ENCODE results near the gene PCDHB16.
"Not testable (repeated sequence)": the region's sequence is repeated elsewhere in the genome, so short reads cannot be mapped to it uniquely, and the experiment has no call there.

The PCDHB16 gene

DNA sequence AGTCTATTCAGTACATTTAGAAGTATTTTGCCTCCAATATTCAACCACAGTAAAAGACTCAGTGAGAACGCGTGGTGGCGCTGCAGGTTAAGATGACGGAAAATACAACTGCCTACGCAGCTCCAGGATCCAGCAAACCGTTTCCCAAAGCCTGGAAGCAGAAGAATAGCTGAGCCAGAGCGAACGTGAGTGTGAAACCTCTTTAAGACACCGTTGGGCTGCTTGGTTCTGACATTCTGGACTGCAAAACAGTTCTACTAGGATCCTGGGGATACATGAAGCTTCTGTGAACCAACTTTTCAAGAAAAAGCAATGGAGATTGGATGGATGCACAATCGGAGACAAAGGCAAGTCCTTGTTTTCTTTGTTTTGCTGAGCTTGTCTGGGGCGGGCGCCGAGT, at the start of gene PCDHB16:
Gene PCDHB16 (plus strand): TSS at position 140 of the 400 bp plus-strand sequence. CDS start 173 bp downstream, at position 313.
- no peak for DNase-seq

DNA sequence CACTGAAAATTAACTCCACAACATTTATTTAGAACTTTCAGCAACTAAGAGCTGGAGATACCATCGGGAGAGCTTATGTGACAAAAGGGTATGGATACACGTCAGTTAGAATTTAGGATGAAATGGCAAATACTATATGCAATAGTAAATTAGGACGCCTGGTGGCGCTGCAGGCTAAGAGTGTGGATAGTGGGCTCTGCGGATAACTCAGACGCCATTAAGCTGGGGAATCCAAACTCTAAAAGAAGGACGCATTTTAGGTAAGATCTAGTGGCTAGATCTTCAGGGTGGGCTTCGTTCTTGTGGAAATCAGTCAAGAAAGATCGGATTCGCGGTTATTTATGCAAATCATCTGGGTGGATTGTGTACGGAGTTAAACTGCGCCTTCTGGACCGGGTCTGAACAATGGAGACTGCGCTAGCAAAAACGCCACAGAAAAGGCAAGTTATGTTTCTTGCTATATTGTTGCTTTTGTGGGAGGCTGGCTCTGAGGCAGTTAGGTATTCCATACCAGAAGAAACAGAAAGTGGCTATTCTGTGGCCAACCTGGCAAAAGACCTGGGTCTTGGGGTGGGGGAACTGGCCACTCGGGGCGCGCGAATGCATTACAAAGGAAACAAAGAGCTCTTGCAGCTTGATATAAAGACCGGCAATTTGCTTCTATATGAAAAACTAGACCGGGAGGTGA, 47.0 kb upstream of the PCDHB16 start, which contains the start of gene PCDHB5:
Gene PCDHB5 (plus strand): TSS at position 177 of the 688 bp plus-strand sequence. CDS start 229 bp downstream, at position 406.
- no peak for DNase-seq

DNA sequence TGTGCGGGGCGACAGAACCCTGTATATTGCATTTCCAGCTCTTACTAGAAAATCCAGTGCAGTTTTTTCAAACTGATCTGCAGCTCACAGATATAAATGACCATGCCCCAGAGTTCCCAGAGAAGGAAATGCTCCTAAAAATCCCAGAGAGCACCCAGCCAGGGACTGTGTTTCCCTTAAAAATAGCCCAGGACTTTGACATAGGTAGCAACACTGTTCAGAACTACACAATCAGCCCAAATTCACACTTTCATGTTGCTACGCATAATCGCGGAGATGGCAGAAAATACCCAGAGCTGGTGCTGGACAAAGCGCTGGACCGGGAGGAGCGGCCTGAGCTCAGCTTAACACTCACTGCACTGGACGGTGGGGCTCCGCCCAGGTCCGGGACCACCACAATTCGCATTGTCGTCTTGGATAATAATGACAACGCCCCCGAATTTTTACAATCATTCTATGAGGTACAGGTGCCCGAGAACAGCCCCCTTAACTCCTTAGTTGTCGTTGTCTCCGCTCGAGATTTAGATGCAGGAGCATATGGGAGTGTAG, 46.4 kb upstream of the PCDHB16 start:
- DNase-seq: no peak

DNA sequence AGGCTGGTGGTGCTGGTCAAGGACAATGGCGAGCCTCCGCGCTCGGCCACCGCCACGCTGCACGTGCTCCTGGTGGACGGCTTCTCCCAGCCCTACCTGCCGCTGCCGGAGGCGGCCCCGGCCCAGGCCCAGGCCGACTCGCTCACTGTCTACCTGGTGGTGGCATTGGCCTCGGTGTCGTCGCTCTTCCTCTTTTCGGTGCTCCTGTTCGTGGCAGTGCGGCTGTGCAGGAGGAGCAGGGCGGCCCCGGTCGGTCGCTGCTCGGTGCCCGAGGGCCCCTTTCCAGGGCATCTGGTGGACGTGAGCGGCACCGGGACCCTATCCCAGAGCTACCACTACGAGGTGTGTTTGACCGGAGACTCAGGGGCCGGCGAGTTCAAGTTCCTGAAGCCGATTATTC, 44.8 kb upstream of the PCDHB16 start:
- not testable (repeated sequence) for DNase-seq

DNA sequence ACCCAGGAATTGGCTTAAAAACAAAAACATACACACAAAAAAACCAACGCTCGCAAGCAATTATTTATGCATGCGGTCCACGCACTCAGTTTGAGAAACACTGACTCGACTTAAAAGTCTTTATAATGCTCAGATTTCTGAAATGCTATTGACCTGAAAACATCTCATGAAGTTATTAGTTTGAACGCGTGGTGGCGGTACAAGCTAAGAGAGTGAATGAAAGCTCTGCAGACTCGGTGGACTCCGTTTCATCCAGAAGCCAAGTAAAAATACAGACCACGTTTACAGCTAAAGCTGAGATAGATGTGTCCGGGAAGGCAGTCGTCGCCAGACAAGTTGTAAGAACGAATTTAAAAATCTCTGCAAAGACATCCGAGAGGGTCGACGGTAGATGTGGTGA, 32.4 kb upstream of the PCDHB16 start, which contains the start of gene PCDHB6:
Gene PCDHB6 (plus strand): TSS at position 246 of the 400 bp plus-strand sequence. CDS start 201 bp downstream, outside the sequence.
- no peak for DNase-seq

DNA sequence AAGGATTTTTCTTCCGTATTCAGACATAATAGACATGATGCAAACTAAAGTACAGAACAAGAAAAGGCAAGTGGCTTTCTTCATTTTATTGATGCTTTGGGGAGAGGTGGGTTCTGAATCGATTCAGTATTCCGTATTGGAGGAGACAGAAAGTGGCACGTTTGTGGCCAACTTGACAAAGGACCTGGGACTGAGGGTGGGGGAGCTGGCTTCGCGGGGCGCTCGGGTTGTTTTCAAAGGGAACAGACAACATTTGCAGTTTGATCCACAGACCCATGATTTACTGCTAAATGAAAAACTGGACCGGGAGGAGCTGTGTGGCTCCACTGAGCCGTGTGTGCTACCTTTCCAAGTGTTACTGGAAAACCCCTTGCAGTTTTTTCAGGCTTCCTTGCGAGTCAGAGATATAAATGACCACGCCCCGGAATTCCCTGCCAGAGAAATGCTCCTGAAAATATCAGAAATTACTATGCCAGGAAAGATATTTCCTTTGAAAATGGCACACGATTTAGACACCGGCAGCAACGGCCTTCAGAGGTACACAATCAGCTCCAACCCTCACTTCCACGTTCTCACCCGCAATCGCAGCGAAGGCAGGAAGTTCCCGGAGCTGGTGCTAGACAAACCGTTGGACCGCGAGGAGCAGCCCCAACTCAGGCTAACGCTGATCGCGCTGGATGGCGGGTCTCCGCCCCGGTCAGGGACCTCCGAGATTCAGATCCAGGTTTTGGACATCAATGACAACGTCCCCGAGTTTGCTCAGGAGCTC, 31.8 kb upstream of the PCDHB16 start:
- no peak for DNase-seq

DNA sequence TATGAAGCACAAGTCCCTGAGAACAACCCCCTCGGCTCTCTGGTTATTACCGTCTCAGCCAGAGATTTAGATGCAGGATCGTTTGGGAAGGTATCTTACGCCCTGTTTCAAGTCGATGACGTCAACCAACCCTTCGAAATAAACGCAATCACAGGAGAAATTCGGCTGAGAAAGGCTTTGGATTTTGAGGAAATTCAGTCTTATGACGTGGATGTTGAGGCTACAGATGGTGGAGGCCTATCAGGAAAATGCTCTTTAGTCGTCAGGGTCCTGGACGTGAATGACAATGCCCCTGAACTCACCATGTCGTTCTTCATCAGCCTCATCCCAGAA, 31.2 kb upstream of the PCDHB16 start:
- no peak for DNase-seq

DNA sequence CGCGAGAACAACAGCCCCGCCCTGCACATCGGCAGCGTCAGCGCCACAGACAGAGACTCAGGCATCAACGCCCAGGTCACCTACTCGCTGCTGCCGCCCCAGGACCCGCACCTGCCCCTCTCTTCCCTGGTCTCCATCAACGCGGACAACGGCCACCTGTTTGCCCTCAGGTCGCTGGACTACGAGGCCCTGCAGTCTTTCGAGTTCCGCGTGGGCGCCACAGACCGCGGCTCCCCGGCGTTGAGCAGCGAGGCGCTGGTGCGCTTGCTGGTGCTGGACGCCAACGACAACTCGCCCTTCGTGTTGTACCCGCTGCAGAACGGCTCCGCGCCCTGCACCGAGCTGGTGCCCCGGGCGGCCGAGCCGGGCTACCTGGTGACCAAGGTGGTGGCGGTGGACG, 30.6 kb upstream of the PCDHB16 start:
- not testable (repeated sequence) for DNase-seq

DNA sequence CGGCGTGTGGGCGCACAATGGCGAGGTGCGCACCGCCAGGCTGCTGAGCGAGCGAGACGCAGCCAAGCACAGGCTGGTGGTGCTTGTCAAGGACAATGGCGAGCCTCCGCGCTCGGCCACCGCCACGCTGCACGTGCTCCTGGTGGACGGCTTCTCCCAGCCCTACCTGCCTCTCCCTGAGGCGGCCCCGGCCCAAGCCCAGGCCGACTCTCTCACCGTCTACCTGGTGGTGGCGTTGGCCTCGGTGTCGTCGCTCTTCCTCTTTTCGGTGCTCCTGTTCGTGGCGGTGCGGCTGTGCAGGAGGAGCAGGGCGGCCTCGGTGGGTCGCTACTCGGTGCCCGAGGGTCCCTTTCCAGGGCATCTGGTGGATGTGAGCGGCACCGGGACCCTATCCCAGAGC, 30.1 kb upstream of the PCDHB16 start:
- not testable (repeated sequence) for DNase-seq

DNA sequence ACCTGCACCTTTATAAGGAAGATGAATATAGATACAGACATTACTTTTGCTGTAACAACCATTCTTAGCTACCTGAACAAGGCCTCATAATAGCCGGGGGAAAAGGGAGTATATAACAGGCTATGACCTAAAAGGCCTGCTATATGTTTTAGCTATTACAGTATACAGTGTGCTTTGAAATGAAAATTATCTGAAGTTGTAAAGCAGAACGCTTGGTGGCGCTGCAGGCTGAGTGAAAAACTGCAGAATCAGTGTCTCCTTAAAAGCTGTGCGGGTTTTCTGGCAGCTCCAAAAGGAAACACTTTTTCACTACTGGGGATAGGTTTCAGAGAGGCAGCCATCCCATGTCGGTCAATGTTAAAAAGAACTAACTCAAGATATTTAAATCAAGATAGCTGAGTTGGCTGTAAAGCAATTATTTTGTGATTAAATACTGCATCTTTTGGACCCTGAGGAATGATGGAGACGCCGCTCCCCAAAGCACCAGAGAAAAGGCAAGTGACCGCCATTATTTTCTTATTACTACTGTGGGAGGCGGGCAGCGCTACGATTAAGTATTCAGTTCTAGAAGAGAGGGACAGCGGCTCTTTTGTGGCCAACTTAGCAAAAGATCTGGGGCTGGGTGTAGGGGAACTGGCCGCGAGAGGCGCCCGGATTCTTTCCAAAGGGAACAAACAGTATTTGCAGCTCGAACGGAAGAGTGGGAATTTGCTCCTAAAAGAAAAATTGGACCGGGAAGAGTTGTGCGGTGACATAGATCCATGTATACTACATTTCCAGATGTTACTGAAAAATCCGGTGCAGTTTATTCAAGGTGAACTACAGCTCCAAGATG, 26.4 kb upstream of the PCDHB16 start:
- no peak for DNase-seq

DNA sequence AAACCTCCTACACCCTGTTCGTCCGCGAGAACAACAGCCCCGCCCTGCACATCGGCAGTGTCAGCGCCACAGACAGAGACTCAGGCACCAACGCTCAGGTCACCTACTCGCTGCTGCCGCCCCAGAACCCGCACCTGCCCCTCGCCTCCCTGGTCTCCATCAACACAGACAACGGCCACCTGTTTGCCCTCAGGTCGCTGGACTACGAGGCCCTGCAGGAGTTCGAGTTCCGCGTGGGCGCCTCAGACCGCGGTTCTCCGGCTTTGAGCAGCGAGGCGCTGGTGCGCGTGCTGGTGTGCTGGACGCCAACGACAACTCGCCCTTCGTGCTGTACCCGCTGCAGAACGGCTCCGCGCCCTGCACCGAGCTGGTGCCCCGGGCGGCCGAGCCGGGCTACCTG, 24.8 kb upstream of the PCDHB16 start:
- not testable (repeated sequence) for DNase-seq

DNA sequence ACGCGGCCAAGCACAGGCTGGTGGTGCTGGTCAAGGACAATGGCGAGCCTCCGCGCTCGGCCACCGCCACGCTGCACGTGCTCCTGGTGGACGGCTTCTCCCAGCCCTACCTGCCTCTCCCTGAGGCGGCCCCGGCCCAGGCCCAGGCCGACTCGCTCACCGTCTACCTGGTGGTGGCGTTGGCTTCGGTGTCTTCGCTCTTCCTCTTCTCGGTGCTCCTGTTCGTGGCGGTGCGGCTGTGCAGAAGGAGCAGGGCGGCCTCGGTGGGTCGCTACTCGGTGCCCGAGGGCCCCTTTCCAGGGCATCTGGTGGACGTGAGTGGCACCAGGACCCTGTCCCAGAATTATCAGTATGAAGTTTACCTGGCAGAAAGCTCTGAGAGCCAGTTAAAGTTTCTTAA, 24.3 kb upstream of the PCDHB16 start:
- DNase-seq: not testable (repeated sequence)

DNA sequence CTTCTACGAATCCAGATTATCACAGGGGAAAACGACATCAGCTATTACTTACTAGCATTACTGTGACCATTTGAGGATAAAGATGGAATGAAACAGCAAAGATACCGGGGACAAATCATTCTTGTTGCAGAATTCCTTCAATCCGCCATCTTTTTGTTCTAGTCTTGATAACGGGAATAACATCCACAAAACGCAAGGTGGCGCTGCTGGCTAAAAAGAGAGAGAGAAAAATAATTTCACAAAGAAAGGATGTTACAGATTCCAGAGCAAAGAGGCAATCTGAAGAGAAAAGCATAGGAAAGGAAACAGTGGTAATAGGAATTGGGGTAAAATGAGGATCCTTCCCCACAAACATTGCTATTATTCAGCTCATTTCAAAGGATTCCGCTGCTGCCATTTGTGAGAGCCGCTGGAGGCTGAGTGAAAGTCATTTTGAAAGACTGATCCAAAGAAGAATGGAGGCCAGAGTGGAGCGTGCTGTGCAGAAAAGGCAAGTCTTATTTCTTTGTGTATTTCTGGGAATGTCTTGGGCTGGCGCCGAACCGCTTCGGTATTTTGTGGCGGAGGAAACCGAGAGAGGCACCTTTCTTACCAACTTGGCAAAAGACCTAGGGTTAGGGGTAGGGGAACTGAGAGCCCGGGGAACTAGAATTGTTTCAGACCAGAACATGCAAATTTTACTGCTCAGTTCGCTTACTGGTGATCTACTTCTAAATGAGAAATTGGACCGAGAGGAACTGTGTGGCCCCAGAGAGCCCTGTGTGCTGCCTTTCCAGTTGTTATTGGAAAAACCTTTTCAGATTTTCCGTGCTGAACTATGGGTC, 9.6 kb upstream of the PCDHB16 start, which contains the start of gene PCDHB7:
Gene PCDHB7 (plus strand): TSS at position 264 of the 824 bp plus-strand sequence. CDS start 192 bp downstream, at position 456.
- no peak for DNase-seq

DNA sequence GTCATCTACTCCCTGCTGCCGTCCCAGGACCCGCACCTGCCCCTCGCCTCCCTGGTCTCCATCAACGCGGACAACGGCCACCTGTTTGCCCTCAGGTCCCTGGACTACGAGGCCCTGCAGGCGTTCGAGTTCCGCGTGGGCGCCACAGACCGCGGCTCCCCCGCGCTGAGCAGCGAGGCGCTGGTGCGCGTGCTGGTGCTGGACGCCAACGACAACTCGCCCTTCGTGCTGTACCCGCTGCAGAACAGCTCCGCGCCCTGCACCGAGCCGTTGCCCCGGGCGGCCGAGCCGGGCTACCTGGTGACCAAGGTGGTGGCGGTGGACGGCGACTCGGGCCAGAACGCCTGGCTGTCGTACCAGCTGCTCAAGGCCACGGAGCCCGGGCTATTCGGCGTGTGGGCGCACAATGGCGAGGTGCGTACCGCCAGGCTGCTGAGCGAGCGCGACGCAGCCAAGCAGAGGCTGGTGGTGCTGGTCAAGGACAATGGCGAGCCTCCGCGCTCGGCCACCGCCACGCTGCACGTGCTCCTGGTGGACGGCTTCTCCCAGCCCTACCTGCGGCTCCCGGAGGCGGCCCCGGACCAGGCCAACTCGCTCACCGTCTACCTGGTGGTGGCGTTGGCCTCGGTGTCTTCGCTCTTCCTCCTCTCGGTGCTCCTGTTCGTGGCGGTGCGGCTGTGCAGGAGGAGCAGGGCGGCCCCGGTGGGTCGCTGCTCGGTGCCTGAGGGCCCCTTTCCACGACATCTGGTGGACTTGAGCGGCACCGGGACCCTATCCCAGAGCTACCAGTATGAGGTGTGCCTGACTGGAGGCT, 7.7 kb upstream of the PCDHB16 start:
- DNase-seq: not testable (repeated sequence)

DNA sequence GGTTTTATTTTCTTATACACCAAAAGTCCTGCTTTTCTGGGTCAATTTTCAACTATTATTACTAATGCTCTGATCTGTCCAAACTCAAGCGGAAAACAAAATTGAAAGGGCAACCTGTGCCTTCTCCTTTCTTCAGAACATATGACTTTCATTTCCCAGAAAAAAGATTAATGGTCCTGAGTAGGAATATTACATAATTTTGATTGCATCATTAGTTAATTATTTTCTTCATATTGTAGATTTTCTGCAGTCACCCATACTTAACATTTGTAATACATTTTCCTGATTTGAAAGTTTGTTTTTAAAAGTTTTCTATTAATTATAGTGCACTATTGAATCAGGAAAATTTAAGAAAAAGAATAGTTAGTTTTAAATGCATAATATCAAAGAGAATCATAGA, 6.3 kb upstream of the PCDHB16 start:
- no peak for DNase-seq

DNA sequence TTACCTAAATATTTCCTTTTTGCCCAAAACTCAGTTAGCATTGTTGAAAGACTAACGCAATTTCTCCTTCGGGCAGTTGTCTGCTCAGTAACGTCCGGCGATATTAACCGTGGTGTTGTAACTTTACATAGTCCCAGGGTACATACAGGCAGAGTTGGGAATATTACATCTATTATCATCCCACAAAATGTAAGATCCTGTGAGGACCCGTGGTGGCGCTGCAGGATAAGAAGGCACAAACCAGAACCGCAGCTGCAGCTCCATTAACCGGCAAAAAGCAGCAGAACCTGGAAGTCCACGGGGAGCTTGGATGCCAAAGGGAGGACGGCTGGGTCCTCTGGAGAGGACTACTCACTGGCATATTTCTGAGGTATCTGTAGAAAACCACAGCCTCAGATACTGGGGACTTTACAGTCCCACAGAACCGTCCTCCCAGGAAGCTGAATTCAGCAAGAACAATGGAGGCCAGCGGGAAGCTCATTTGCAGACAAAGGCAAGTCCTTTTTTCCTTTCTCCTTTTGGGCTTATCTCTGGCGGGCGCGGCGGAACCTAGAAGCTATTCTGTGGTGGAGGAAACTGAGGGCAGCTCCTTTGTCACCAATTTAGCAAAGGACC, 4.5 kb upstream of the PCDHB16 start, which contains the start of gene PCDHB8:
Gene PCDHB8 (plus strand): TSS at position 214 of the 615 bp plus-strand sequence. CDS start 245 bp downstream, at position 459.
- not testable (repeated sequence) for DNase-seq

DNA sequence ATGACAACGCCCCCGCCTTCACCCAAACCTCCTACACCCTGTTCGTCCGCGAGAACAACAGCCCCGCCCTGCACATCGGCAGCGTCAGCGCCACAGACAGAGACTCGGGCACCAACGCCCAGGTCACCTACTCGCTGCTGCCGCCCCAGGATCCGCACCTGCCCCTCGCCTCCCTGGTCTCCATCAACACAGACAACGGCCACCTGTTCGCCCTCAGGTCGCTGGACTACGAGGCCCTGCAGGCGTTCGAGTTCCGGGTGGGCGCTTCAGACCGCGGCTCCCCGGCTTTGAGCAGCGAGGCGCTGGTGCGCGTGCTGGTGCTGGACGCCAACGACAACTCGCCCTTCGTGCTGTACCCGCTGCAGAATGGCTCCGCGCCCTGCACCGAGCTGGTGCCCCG, 2.8 kb upstream of the PCDHB16 start:
- not testable (repeated sequence) for DNase-seq

DNA sequence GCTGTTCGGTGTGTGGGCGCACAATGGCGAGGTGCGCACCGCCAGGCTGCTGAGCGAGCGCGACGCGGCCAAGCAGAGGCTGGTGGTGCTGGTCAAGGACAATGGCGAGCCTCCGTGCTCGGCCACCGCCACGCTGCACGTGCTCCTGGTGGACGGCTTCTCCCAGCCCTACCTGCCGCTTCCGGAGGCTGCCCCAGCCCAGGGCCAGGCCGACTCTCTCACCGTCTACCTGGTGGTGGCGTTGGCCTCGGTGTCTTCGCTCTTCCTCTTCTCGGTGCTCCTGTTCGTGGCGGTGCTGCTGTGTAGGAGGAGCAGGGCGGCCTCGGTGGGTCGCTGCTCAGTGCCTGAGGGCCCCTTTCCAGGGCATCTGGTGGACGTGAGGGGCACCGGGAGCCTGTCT, 2.3 kb upstream of the PCDHB16 start:
- not testable (repeated sequence) for DNase-seq

DNA sequence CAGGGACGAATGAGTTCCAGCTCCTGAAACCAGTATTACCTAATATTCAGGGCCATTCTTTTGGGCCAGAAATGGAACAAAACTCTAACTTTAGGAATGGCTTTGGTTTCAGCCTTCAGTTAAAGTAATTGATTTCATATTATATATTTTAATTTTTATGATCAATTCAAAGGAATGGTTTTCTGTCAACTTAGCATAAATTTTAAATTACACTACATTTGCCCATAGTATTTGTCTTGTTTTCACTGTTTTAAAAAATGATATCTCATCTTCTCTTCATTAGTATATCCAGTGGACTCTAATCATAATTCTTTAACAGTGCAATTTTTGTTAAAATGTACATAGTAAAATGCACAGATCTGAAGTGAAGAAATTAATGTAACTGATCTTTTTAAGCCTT, 1.9 kb upstream of the PCDHB16 start:
- DNase-seq: no peak
